ENCODE measurements around the gene PTPRZ1. TPM values are rescaled to one million over a fixed set of nuclear protein-coding genes. Genes with fewer than 3 reads are reported as not detected.

The PTPRZ1 gene
- total and polyA plus RNA-seq, 5 donors, result 1.5 to 1.9 (median 1.8) TPM

DNA sequence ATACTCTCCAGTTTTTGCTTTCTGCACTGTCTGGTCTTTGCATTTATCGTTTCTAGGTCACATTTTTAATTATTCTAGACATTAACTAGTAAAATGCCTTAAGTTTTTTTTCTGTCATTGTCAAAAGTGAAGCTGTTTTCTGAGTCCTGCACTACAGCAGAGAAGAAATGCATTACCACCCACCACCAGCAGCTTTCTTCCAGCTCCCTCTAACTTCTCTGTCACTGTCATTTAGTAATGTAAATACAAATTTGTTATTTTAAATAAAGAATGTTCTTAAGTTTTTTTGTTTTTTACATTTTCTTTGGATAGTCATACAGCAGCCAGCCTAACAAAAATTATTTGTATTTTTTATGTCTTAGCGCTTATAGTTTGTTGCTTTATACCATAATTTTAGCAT, 18.8 kb downstream of the PTPRZ1 start:
- no peak for DNase-seq
- Histone ChIP-seq H3K4me3 (ENCODE audit: low read length) (no peak overlapping the region), H3K27me3 (ENCODE audit: control insufficient read depth, insufficient read depth) (no peaks in the 10 kb centered on the region), H3K27ac (ENCODE audit: low read length) (no peak overlapping the region), H3K9me3 (ENCODE audit: control insufficient read depth, low read length) (no peaks in the 10 kb centered on the region), H3K4me1 (ENCODE audit: control insufficient read depth, insufficient read depth, low read length) (no peaks in the 10 kb centered on the region)
- intact Hi-C loops (cut with DNase I), result no loop called here
- 67% methylated on average over 2 of the region's 2 CpGs for WGBS
- ATAC-seq, result no peak

DNA sequence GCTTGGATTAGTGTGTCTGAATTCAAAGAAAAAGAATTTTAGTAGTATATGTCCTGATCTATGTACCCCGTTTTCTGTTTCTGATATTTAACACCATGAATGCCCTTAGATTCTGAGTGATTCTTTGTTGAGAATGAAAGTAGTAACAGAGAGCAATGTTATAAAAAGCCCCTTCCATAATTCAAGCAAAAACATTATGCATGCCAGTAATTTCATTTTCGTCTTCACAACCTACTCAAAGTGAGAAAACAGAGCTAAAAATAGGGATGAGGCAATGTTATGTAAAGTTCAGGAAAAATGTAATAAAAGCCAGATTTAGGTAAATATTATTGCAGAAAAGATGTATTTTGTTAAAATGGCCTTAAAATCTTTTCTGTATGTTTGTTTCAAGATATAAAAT, 28.1 kb downstream of the PTPRZ1 start:
- ATAC-seq, result no peak
- Histone ChIP-seq H3K27ac (ENCODE audit: low read length) (no peak overlapping the region), H3K27me3 (ENCODE audit: control insufficient read depth, insufficient read depth) (no peaks in the 10 kb centered on the region), H3K4me3 (ENCODE audit: low read length) (no peak overlapping the region), H3K9me3 (ENCODE audit: control insufficient read depth, low read length) (no peaks in the 10 kb centered on the region), H3K4me1 (ENCODE audit: control insufficient read depth, insufficient read depth, low read length) (no peaks in the 10 kb centered on the region)
- 12% methylated on average over 2 of the region's 2 CpGs for WGBS
- no peak for DNase-seq
- intact Hi-C loops (cut with DNase I), result no loop called here

DNA sequence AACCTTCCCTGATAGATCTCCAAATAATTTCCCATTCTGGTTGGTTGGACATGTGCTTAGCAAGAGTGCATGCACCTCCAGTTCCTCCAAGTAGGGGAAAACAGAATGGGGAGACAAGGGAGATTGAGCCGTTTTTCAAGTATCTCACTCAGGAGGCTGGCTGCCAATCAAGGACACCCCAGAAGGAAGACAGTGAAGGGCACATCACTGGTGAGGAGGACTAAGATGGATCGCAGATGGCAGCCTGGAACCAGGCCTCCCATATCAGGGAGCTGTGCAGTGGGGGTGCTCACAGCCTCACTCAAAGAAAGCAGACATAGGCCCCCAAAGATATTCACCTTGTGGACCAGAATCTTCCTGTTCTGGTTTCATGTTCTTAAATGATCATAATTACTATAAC, 31.2 kb downstream of the PTPRZ1 start:
- Histone ChIP-seq H3K27me3 (ENCODE audit: control insufficient read depth, insufficient read depth) (no peaks in the 10 kb centered on the region), H3K4me1 (ENCODE audit: control insufficient read depth, insufficient read depth, low read length) (no peaks in the 10 kb centered on the region), H3K4me3 (ENCODE audit: low read length) (no peak overlapping the region), H3K27ac (ENCODE audit: low read length) (no peak overlapping the region), H3K9me3 (ENCODE audit: control insufficient read depth, low read length) (no peaks in the 10 kb centered on the region)
- no peak for DNase-seq
- WGBS, result 75% methylated on average over 2 of the region's 2 CpGs
- no peak for ATAC-seq
- intact Hi-C loops (cut with DNase I), result no loop called here

DNA sequence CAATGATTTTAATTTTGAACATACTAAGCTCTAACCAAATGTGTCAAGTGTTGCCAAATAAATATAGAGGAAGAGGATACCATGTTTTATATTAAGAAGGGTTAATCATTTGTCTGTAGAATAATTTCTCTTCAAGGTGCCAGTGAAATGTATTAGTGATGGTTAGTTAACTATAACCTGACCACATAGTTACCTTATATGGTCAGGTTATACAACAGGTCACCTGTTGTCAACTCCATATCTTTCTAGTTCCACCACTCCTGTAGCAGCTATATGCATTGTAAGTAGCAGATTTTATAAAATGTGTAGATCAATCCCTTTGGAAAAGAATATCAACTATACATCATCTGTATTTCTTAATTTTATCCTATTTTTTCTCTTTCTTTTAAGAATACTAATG, 35.1 kb downstream of the PTPRZ1 start:
- Histone ChIP-seq H3K27ac (ENCODE audit: low read length) (no peak overlapping the region), H3K27me3 (ENCODE audit: control insufficient read depth, insufficient read depth) (no peaks in the 10 kb centered on the region), H3K4me3 (ENCODE audit: low read length) (no peak overlapping the region), H3K4me1 (ENCODE audit: control insufficient read depth, insufficient read depth, low read length) (no peaks in the 10 kb centered on the region), H3K9me3 (ENCODE audit: control insufficient read depth, low read length) (no peaks in the 10 kb centered on the region)
- ATAC-seq, result no peak
- DNase-seq, result no peak
- intact Hi-C loops (cut with DNase I), result no loop called here

DNA sequence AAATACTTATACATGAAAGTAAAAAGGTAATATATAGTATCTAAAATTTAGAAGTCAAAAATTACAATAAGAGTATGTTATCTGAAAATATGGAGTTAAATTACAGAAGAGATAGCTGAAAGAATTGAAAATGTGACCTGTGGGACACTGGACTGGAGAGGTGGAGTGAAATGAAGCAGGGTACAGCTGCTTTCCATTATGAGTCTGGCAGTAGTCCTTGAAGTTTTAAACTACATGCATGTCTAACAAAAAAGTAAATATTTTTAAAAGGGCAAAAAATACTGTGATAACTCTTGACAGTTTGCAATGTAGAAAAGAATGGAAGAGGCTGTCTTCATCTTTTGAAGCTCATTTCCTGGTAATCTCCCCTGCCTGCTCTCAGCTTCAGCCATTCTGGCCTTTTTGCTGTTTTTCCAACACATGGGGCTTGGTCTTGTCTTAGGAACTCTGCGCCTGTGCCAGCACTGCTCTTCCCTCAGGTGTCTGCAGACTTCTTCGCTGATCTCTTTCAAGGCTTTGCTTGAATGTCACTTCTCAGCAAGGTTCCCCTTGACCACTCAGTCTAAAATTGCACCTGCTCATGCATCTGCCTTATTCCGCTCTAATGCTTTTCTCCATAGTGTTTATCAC, 36.9 kb downstream of the PTPRZ1 start:
- WGBS, result 83% methylated on average over 3 of the region's 3 CpGs
- H3K4me1 ChIP-seq (ENCODE audit: control insufficient read depth, insufficient read depth, low read length), result no peaks in the 10 kb centered on the region
- no peak overlapping the region for H3K27ac ChIP-seq (ENCODE audit: low read length)
- no peak overlapping the region for H3K4me3 ChIP-seq (ENCODE audit: low read length)
- no peak for DNase-seq
- intact Hi-C loops (cut with DNase I), result no loop called here
- H3K27me3 ChIP-seq (ENCODE audit: control insufficient read depth, insufficient read depth), result no peaks in the 10 kb centered on the region
- no peak for ATAC-seq
- no peaks in the 10 kb centered on the region for H3K9me3 ChIP-seq (ENCODE audit: control insufficient read depth, low read length)

DNA sequence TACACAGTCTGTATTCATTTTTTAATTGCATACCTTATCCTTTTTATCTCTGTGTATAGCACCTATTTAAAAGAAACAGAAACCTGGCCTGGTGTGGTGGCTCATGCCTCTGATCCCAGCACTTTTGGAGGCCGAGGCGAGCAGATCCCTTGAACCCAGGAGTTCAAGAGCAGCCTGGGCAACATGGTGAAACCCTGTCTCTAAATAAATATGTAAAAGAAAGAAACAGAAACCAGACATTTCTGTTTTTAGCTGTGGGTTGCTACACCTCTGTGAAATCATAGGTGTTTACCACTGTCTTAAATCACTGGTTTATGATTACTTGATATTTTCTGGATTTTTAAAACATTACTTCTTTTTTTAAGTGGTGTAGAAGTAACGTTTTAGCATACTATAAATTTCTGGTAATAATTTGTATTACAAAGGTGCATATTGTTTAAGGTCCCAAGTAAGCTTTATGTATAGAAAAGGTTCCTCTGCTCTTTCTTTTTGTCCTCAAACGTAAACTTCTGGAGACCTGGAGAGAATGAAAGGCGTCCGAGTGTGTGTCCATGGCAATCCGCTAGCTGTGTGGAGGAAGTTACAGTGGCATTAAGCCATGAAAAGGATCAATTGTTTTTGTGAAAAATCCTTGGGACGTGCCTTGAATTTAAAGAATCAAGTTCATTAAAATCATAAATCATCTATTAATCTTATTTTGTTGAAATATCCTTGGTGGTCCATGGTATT, 41.1 kb downstream of the PTPRZ1 start:
- Histone ChIP-seq H3K4me1 (ENCODE audit: control insufficient read depth, insufficient read depth, low read length) (no peaks in the 10 kb centered on the region), H3K27ac (ENCODE audit: low read length) (no peak overlapping the region), H3K27me3 (ENCODE audit: control insufficient read depth, insufficient read depth) (no peaks in the 10 kb centered on the region), H3K9me3 (ENCODE audit: control insufficient read depth, low read length) (no peaks in the 10 kb centered on the region), H3K4me3 (ENCODE audit: low read length) (no peak overlapping the region)
- ATAC-seq, result no peak
- no peak for DNase-seq
- intact Hi-C loops (cut with DNase I), result no loop called here
- WGBS, result 70% methylated on average over 8 of the region's 8 CpGs

DNA sequence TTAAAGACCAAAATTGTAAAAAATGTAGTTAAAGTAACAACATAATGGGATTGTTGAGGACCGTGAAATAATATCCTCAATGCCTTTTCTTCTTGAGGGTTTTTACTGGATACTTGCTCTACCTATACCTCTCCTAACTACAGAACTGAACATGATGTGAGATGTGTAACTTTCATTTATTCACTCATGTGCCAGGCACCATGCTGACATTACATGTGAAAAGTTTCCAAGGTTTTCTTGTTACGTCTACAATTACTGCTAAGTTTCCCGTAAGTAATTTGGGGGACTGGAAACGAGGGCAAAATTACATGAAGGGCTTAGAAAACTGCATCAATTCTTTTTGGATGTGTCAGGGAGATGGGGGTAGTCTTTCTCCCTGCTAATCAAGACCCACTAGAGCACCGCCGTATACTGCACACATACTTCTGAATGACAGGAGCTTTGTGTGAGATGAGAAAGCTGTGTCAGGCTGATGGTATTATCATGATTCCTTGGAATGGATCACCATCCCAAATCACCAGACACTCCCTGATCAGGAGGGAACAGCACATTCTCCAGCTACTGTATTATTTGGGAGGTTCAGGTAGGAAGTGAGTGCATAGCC, 41.8 kb downstream of the PTPRZ1 start:
- ATAC-seq (no peak), DNase-seq (no peak)
- no peak overlapping the region for H3K27ac ChIP-seq (ENCODE audit: low read length)
- no peaks in the 10 kb centered on the region for H3K27me3 ChIP-seq (ENCODE audit: control insufficient read depth, insufficient read depth)
- no peak overlapping the region for H3K4me3 ChIP-seq (ENCODE audit: low read length)
- WGBS, result 67% methylated on average over 6 of the region's 6 CpGs
- no peaks in the 10 kb centered on the region for H3K9me3 ChIP-seq (ENCODE audit: control insufficient read depth, low read length)
- intact Hi-C loops (cut with DNase I), result no loop called here
- no peaks in the 10 kb centered on the region for H3K4me1 ChIP-seq (ENCODE audit: control insufficient read depth, insufficient read depth, low read length)

DNA sequence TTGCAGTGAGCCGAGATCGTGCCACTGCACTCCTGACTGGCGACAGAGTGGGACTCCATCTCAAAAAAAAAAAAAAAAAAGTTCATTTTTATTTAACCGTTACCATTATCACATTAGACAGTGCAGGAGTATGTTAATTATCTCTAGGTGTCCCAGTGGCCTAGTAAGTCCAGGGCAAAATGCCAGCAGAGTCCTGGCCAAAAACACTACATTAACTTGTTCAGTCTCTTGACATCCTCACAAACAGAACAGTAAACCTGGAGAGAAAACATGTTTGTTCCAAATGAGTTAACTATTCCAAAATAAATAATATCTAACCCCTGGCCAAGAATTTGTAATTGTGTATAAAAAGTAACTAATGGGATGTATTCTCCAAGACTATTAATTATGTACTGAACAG, 43.2 kb downstream of the PTPRZ1 start:
- no peak for DNase-seq
- intact Hi-C loops (cut with DNase I), result no loop called here

DNA sequence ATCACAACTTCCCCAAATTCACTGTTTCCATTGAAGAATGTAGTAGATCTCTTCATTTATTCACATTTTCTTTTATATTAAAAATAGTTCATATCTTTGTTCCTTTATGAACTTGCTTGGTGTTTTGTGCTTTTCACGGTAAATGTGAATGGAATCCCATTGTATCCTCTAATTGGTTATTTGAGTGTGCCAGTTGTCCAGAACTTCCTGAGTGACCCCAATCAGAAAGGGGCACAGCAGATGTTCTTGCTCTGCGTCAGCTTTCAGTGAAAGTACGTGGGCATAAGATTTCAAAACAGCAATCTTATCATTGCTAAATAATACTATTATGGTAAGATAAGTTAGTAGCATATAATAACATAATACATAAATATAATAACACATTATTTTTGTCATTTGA, 47.0 kb downstream of the PTPRZ1 start:
- intact Hi-C loops (cut with DNase I), result no loop called here
- no peak for ATAC-seq
- 54% methylated on average over 3 of the region's 3 CpGs for WGBS
- Histone ChIP-seq H3K27ac (ENCODE audit: low read length) (no peak overlapping the region), H3K27me3 (ENCODE audit: control insufficient read depth, insufficient read depth) (no peaks in the 10 kb centered on the region), H3K9me3 (ENCODE audit: control insufficient read depth, low read length) (no peaks in the 10 kb centered on the region), H3K4me3 (ENCODE audit: low read length) (no peak overlapping the region), H3K4me1 (ENCODE audit: control insufficient read depth, insufficient read depth, low read length) (no peaks in the 10 kb centered on the region)
- DNase-seq, result no peak

More for the DNA sequence above, 43.2 kb downstream of the PTPRZ1 start:
- Histone ChIP-seq H3K27ac (ENCODE audit: low read length) (no peak overlapping the region), H3K27me3 (ENCODE audit: control insufficient read depth, insufficient read depth) (no peaks in the 10 kb centered on the region), H3K9me3 (ENCODE audit: control insufficient read depth, low read length) (no peaks in the 10 kb centered on the region), H3K4me1 (ENCODE audit: control insufficient read depth, insufficient read depth, low read length) (no peaks in the 10 kb centered on the region), H3K4me3 (ENCODE audit: low read length) (no peak overlapping the region)
- WGBS, result 78% methylated on average over 4 of the region's 4 CpGs
- no peak for ATAC-seq

DNA sequence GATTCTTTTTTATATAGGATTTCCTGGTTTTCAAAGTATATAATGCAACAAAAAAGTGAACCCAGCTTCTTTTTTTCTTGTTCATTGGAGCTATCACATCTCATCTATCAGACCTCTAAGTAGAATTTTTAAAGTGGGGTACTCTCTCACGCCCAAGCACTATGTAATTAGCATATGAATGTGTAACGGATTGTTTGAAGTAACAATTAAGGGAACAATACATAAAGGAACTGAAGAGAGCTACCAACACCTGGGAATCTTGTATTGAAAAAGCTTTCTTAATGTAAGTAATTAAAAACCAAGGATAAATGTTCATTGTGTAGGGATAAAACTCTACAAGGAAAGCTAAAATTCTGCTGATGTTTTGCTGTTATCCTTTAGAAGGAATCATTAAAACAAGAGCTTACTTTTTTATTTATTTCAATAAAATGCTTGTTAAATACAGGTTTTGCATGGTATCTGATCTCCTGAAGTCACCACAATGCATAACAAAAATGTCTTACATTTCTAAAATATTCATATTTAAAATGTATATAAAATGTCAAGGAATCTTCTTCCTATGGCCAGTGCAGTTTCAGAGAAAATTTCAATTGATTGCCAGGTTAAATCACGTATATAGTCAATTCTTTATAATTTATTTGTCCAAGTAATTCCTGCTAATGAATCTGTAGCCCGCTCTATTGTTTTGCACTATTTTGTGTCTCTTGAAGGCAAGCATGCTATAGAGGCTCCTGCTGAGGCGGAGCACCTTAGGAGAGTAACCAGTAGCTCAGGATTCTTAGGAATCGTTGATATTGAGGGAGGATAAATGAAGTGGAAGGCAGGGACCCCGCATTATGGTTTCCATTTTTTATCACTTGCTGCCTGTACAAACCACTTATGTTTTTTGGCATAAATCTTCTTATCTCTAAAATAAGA, 51.6 kb downstream of the PTPRZ1 start:
- Histone ChIP-seq H3K4me3 (ENCODE audit: low read length) (no peak overlapping the region), H3K27me3 (ENCODE audit: control insufficient read depth, insufficient read depth) (no peaks in the 10 kb centered on the region), H3K9me3 (ENCODE audit: control insufficient read depth, low read length) (no peaks in the 10 kb centered on the region), H3K27ac (ENCODE audit: low read length) (no peak overlapping the region), H3K4me1 (ENCODE audit: control insufficient read depth, insufficient read depth, low read length) (no peaks in the 10 kb centered on the region)
- WGBS, result 78% methylated on average over 7 of the region's 7 CpGs
- no peak for DNase-seq
- intact Hi-C loops (cut with DNase I), result no loop called here
- ATAC-seq, result no peak
